HEK293T (cell line): ENCODE data around the gene SLC35E4.
A peak's percentile ranks its signal among the peaks of the same experiment; 100 is the strongest.

Experiments
- CTCF ChIA-PET: fragments of 350-600 bp; formaldehyde crosslinking; extraction: SDS; loops from one replicate; lab custom pipeline; 2021; ENCODE audit warnings: antibody characterized with exemption, inconsistent platforms; lab: Yijun Ruan, JAX
- POLR2A ChIA-PET: fragments of 350-600 bp; formaldehyde crosslinking; extraction: SDS; loops from one replicate; lab custom pipeline; 2020; ENCODE audit warnings: antibody characterized with exemption, inconsistent platforms; lab: Yijun Ruan, JAX
- DNase-seq: peaks from one replicate; pipeline ENCODE4 v3.0.0; 2012; ENCODE audit warnings: mixed read lengths; ENCODE audit errors: extremely low spot score
- ARNT ChIP-seq: fragments of 450-650 bp; IDR thresholded peaks from 2 replicates; pipeline ENCODE4 v1.6.1; 2017; ENCODE audit warnings: mild to moderate bottlenecking
- BHLHE40 ChIP-seq: fragments of 450-650 bp; IDR thresholded peaks from 2 replicates; pipeline ENCODE4 v1.6.1; 2016; ENCODE audit warnings: mild to moderate bottlenecking, moderate library complexity, borderline replicate concordance
- CTBP1 ChIP-seq: fragments of 450-650 bp; IDR thresholded peaks from 2 replicates; pipeline ENCODE4 v1.6.1; 2016; ENCODE audit warnings: borderline replicate concordance
- ELF4 ChIP-seq: fragments of 450-650 bp; IDR thresholded peaks from 2 replicates; pipeline ENCODE4 v1.6.1; 2017; ENCODE audit warnings: antibody characterized with exemption
- FOXK2 ChIP-seq: fragments of 450-650 bp; IDR thresholded peaks from 2 replicates; pipeline ENCODE4 v1.6.1; 2016; ENCODE audit warnings: mild to moderate bottlenecking
- FOXM1 ChIP-seq: fragments of 450-650 bp; IDR thresholded peaks from 2 replicates; pipeline ENCODE4 v1.6.1; 2017; ENCODE audit warnings: mild to moderate bottlenecking, borderline replicate concordance
- HDGF ChIP-seq: fragments of 450-650 bp; IDR thresholded peaks from 2 replicates; pipeline ENCODE4 v1.6.1; 2017; ENCODE audit warnings: antibody characterized with exemption, borderline replicate concordance
- L3MBTL2 ChIP-seq: fragments of 450-650 bp; conservative IDR thresholded peaks from 2 replicates; pipeline ENCODE4 v1.6.1; 2016; ENCODE audit warnings: mild to moderate bottlenecking
- LEF1 ChIP-seq: fragments of 450-650 bp; IDR thresholded peaks from 2 replicates; pipeline ENCODE4 v1.6.1; 2017; ENCODE audit warnings: mild to moderate bottlenecking, borderline replicate concordance
- NFRKB ChIP-seq: fragments of 450-650 bp; IDR thresholded peaks from 2 replicates; pipeline ENCODE4 v1.6.1; 2016; ENCODE audit warnings: mild to moderate bottlenecking, moderate library complexity
- PKNOX1 ChIP-seq: fragments of 450-650 bp; IDR thresholded peaks from 2 replicates; pipeline ENCODE4 v1.6.1; 2016
- SP1 ChIP-seq: fragments of 450-650 bp; IDR thresholded peaks from 2 replicates; pipeline ENCODE4 v1.6.1; 2017
- SUZ12 ChIP-seq: fragments of 450-650 bp; IDR thresholded peaks from 2 replicates; pipeline ENCODE4 v1.6.1; 2016; ENCODE audit warnings: mild to moderate bottlenecking
- TARDBP ChIP-seq: fragments of 450-650 bp; IDR thresholded peaks from 2 replicates; pipeline ENCODE4 v1.6.1; 2016
- ZNF384 ChIP-seq: fragments of 450-650 bp; IDR thresholded peaks from 2 replicates; pipeline ENCODE4 v1.6.1; 2016

Gene SLC35E4

DNA sequence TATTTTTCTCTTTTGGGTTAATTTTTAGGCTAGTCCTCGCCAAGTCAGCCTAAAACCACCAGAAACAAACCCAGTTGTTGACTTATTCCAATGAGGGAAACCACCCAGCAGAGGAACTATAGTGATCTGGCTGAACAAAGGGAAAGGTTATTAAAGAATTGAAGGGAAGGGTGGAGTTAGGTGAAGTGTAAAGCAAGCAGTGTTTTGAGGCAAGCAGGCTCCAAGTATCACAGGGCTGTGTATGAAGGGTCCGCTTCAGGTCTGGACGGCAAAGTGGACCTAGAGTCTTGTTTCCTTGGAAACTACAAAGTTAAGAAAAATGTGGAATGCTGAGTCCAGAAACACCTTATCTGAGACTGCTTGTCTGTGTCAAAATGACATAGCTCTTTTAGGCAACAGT is 31.8 kb upstream of the SLC35E4 start:
- DNase-seq = no peak
- ChIA-PET CTCF (no interaction called here), POLR2A (no interaction called here)
- TF ChIP-seq SUZ12 = no peak
- no peak for TF ChIP-seq BHLHE40
- TF ChIP-seq CTBP1 = no peak
- no peak for TF ChIP-seq ELF4
- TF ChIP-seq NFRKB = no peak
- TF ChIP-seq ZNF384 = no peak
- no peak for TF ChIP-seq PKNOX1
- TF ChIP-seq LEF1 = no peak
- TF ChIP-seq FOXK2 = no peak
- TF ChIP-seq L3MBTL2 = no peak
- TF ChIP-seq ARNT = no peak
- TF ChIP-seq HDGF = no peak
- TF ChIP-seq FOXM1 = no peak
- no peak for TF ChIP-seq TARDBP
- TF ChIP-seq SP1 = no peak

GRCh38 chr22:30604723-30605122 is 30.9 kb upstream of the SLC35E4 start:
- TF ChIP-seq L3MBTL2 (no peak), FOXM1 (no peak), HDGF (no peak), ARNT (no peak), ZNF384 (no peak), TARDBP (no peak), PKNOX1 (no peak), SP1 (no peak)
- POLR2A ChIA-PET = no interaction called here
- CTCF ChIA-PET = no interaction called here
- no peak for DNase-seq

DNA sequence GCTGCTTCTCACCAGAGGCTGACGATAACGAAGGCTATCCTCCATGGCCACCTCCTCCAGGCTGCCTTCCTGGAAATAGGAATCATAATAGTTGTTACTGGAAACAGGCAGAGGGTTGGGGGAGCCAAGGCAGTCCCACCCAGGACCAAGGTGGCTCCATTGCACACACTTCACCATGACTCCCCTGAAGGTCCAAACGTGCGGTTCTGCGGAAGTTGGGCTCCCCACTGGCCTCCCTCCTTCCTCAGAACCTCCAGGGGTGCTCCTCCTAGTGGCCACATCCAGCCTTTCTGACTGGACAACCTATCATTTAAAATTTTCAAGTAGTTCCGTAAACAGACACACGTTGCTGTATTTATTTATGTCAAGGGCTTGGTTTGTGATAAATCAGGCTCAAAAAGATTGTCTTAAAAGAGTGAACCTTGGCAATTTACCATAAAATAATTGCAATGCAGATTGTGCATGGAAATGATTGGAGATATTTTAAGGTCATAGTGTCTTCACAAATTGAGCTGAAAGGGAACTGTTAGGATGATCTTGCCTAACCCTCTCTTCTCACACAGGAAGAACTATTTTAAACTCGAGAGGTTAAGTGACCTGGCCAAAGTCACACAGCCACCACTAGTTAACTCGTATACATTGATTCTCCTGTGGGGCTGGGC is 30.0 kb upstream of the SLC35E4 start:
- DNase-seq = peak; percentile 71
- TF ChIP-seq SP1 = no peak
- TF ChIP-seq TARDBP = no peak
- TF ChIP-seq FOXK2 = peak; percentile 54; the same call in 1 of the 2 replicates
- no peak for TF ChIP-seq LEF1
- no peak for TF ChIP-seq ZNF384
- TF ChIP-seq ARNT = no peak
- no peak for TF ChIP-seq L3MBTL2
- no peak for TF ChIP-seq SUZ12
- POLR2A ChIA-PET = interaction anchor here (1.4 kb wide), 2 partner anchors 14 to 15 kb away, joined by 3 to 4 read pairs; no protein-coding TSS in a partner anchor
- CTCF ChIA-PET = interaction anchor here (0.7 to 1.4 kb wide), 6 partner anchors 13 to 160 kb away, joined by 3 to 4 read pairs (median 4); no protein-coding TSS in a partner anchor

DNA sequence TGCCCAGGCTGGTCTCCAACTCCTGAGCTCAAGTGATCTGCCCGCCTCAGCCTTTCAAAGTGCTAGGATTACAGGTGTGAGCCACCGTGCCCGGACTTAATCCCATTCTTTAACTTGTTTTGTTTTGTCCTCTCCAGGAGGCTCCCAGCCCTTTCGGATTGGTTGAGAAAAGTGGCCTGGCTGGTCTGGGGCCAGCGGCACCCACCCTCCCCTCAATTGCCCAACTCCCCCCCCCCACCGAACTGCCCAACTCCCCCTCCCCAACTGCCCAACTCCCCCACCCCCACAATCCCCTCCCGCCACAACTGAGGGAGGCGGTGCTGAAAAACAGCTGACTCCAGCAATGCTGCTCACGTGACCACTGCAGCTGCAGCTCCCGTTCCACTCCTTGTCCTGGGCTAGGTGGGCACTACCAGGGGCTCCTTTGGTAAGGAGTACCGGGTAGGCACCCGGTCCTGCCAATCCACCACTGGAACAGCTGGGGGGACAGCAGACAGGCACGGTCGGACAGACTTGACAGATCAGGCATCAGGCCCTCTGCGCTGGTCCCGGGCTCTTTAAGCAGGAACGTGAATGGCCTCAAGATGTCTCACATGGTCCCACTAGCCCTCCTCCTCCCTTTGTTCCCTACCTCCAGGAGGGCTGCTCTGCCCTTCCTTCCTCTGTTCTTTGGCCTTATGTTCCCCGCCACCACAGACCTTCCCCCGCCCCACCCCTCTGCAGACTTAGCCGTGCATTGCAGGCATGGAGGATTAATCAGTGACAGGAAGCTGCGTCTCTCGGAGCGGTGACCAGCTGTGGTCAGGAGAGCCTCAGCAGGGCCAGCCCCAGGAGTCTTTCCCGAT is 28.9 kb upstream of the SLC35E4 start, which contains the start of gene TCN2:
TCN2 (plus strand) TSS at position 720 of the 845 bp plus-strand sequence. CDS start 158 bp downstream, outside the sequence.
- ChIA-PET CTCF (interaction anchor here (0.7 to 1.4 kb wide), 8 partner anchors 12 to 161 kb away, joined by 3 to 5 read pairs (median 4); no protein-coding TSS in a partner anchor), POLR2A (interaction anchor here (0.5 to 1.4 kb wide), 7 partner anchors 13 to 553 kb away, joined by 3 to 4 read pairs (median 3); partner anchors contain the start of gene SLC35E4)
- TF ChIP-seq L3MBTL2 (0 out of 2 replicates have a peak, but pooled peaks have one; percentile 25), PKNOX1 (no peak)
- DNase-seq = peak; percentile 46

GRCh38 chr22:30607300-30607930 is 28.2 kb upstream of the SLC35E4 start:
- POLR2A ChIA-PET = interaction anchor here (0.7 to 1.4 kb wide), 5 partner anchors 16 to 183 kb away, joined by 3 to 4 read pairs (median 3); no protein-coding TSS in a partner anchor
- no peak for DNase-seq
- CTCF ChIA-PET = interaction anchor here (0.8 kb wide), 1 partner anchor 27 kb away, joined by 4 read pairs; no protein-coding TSS in a partner anchor
- TF ChIP-seq ELF4 = no peak
- TF ChIP-seq TARDBP = no peak
- TF ChIP-seq SP1 = no peak
- TF ChIP-seq ZNF384 = no peak

DNA sequence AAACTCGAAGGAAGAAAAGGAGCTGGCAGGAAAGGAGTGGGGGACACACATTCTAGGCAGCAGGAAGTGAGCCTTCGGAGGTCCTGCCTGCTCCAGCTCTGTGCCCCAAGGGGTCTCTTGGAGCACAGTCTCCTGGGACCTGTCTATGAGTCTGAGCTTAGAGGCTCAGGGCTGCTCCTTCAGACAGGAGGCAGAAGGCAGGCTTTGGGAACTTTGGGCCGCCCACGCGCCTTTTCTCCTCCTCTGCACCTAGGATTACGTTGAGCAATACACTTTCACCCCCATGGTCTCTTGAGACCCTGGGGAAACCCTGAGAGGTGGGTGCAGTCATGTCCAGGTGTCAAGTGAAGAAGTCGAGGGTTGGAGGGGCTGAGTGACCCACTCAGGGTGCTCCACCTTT is 27.6 kb upstream of the SLC35E4 start:
- no peak for TF ChIP-seq BHLHE40
- TF ChIP-seq TARDBP = no peak
- no peak for TF ChIP-seq L3MBTL2
- no peak for TF ChIP-seq HDGF
- no peak for TF ChIP-seq SUZ12
- no peak for DNase-seq
- CTCF ChIA-PET = no interaction called here
- POLR2A ChIA-PET = interaction anchor here (0.9 to 1.0 kb wide), 2 partner anchors 18 to 184 kb away, joined by 3 read pairs; no protein-coding TSS in a partner anchor
